NCI-H1694 treated with DMSO at 0.1 percent for 48 hours (cell line): ENCODE measurements around the gene EFHC1.
"Not testable (repeated sequence)": the region's sequence is repeated elsewhere in the genome, so short reads cannot be mapped to it uniquely, and the experiment has no call there.

ENCODE experiments used
- DNase-seq: peaks from one replicate; lab custom pipeline; 2025; lab: John Stamatoyannopoulos, UW

Gene EFHC1

GRCh38 chr6:52438926-52439325 lies 18.8 kb downstream of the EFHC1 start:
- no peak for DNase-seq

GRCh38 chr6:52454556-52454955 lies 34.4 kb downstream of the EFHC1 start:
- DNase-seq: no peak

- no peak for DNase-seq
Measured at GRCh38 chr6:52457096-52457495, 37.0 kb downstream of the EFHC1 start.

- DNase-seq: not testable (repeated sequence)
Measured at GRCh38 chr6:52461194-52461593, 41.1 kb downstream of the EFHC1 start.

GRCh38 chr6:52474173-52474572 lies 54.0 kb downstream of the EFHC1 start:
- no peak for DNase-seq

GRCh38 chr6:52475307-52475706 lies 55.2 kb downstream of the EFHC1 start:
- DNase-seq: no peak

- no peak for DNase-seq
Measured at GRCh38 chr6:52482903-52483670, 62.9 kb downstream of the EFHC1 start.

- no peak for DNase-seq
Measured at GRCh38 chr6:52483671-52484003, 63.5 kb downstream of the EFHC1 start.

- DNase-seq: no peak
Measured at GRCh38 chr6:52489881-52490280, 69.7 kb downstream of the EFHC1 start.

- DNase-seq: no peak
Measured at GRCh38 chr6:52491203-52492069, 71.3 kb downstream of the EFHC1 start.

- no peak for DNase-seq
Measured at GRCh38 chr6:52493669-52494068, 73.5 kb downstream of the EFHC1 start.

- DNase-seq: no peak
Measured at GRCh38 chr6:52494298-52495072, 74.3 kb downstream of the EFHC1 start.

GRCh38 chr6:52495922-52496321 lies 75.8 kb downstream of the EFHC1 start:
- no peak for DNase-seq

GRCh38 chr6:52496631-52497030 lies 76.5 kb downstream of the EFHC1 start:
- DNase-seq: no peak

- DNase-seq: no peak
Measured at GRCh38 chr6:52497652-52498408, 77.7 kb downstream of the EFHC1 start.

GRCh38 chr6:52498538-52499017 lies 78.4 kb downstream of the EFHC1 start:
- DNase-seq: no peak

GRCh38 chr6:52499026-52499425 lies 78.9 kb downstream of the EFHC1 start:
- no peak for DNase-seq

- no peak for DNase-seq
Measured at GRCh38 chr6:52499681-52500236, 79.6 kb downstream of the EFHC1 start.

- no peak for DNase-seq
Measured at GRCh38 chr6:52500238-52501129, 80.3 kb downstream of the EFHC1 start.

GRCh38 chr6:52502306-52503029 lies 82.3 kb downstream of the EFHC1 start:
- no peak for DNase-seq
